Lung (tissue), 12 donors: ENCODE results near the gene ISOC1. TPM values are rescaled to one million over a fixed set of nuclear protein-coding genes. Genes with fewer than 3 reads are reported as not detected.

Experiments used
- ATAC-seq: fragments of 200-7000 bp; cut with Tn5 transposase; one replicate; pipeline ENCODE4 v1.9.1; 2020; ENCODE audit warnings: moderate number of reproducible peaks; ENCODE audit not compliant: insufficient read depth, low FRiP score
- DNase-seq, 3 donors: peaks; one replicate each; pipeline ENCODE4 v3.0.0-alpha.2; 2013 to 2017
- H3K27ac ChIP-seq, 2 donors: one replicate each; pipeline ENCODE4 v1.5.1; 2013; ENCODE audit warnings: mild to moderate bottlenecking in 2 of 2, moderate library complexity in 2 of 2, control low read depth in 1 of 2, inconsistent platforms in 1 of 2, low read depth in 1 of 2, low read length in 1 of 2
- H3K27me3 ChIP-seq, 3 donors: one replicate each; pipeline ENCODE4 v1.5.1; 2013; ENCODE audit warnings: low read length in 2 of 3; ENCODE audit not compliant: control insufficient read depth in 3 of 3, insufficient read depth in 3 of 3
- H3K36me3 ChIP-seq, 4 donors: one replicate each; pipeline ENCODE4 v1.5.1; 2013; ENCODE audit warnings: low read length in 4 of 4, mild to moderate bottlenecking in 1 of 4, moderate library complexity in 1 of 4; ENCODE audit not compliant: control insufficient read depth in 4 of 4, insufficient read depth in 4 of 4
- H3K4me1 ChIP-seq, 5 donors: one replicate each; pipeline ENCODE4 v1.5.1; 2013; ENCODE audit warnings: low read length in 5 of 5, mild to moderate bottlenecking in 2 of 5, moderate library complexity in 1 of 5; ENCODE audit not compliant: control insufficient read depth in 5 of 5, insufficient read depth in 5 of 5
- H3K4me3 ChIP-seq: one replicate; pipeline ENCODE4 v1.5.1; 2013; ENCODE audit warnings: mild to moderate bottlenecking, control low read depth, moderate library complexity
- H3K9ac ChIP-seq, 2 donors: one replicate each; pipeline ENCODE4 v1.5.1; 2013; ENCODE audit warnings: low read length in 2 of 2, control low read depth in 1 of 2; ENCODE audit not compliant: insufficient read depth in 1 of 2
- H3K9me3 ChIP-seq, 4 donors: one replicate each; pipeline ENCODE4 v1.5.1; 2013; ENCODE audit warnings: low read length in 3 of 4, mild to moderate bottlenecking in 1 of 4, moderate library complexity in 1 of 4; ENCODE audit not compliant: control insufficient read depth in 4 of 4, insufficient read depth in 3 of 4
- CTCF ChIP-seq: IDR thresholded peaks from 2 replicates; pipeline ENCODE4 v1.5.1; 2012; ENCODE audit warnings: mild to moderate bottlenecking; ENCODE audit errors: control extremely low read depth, extremely low read depth
- WGBS, 2 donors: extraction: QIAGEN DNeasy Blood & Tissue Kit; methylation state at CpG; one replicate each; pipeline ENCODE4 v1.1.7; 2013; 5-methylcytosine and 5-hydroxymethylcytosine counted together
- polyA plus RNA-seq, 2 donors: library from polyadenylated mRNA; stranded (reverse); fragments of 200-250 nt; gene quantifications; one replicate each; pipeline ENCODE4 v1.2.1, GENCODE V29; 2013
- total RNA-seq, 2 donors: library from RNA; depleted of rRNA in 1 of 2; stranded (reverse); fragments of >200 nt in 1 of 2; gene quantifications; one replicate each; pipeline ENCODE4 v1.2.1, GENCODE V29; 2014 to 2021
- donor health status: control.
- donor health status: control.
- donor health status: Bipolar disorder and iron deficiency.
- donor health status: healthy.
- donor health status: DM: yes; HTN: yes; CAD: no.

Gene ISOC1
- total and polyA plus RNA-seq, 4 donors: 13.4 to 34.8 (median 17.6) TPM

- DNase-seq (no peak), ATAC-seq (no peak)
- Histone ChIP-seq H3K9me3 (no peaks in the 10 kb centered on the region), H3K27me3 (no peaks in the 10 kb centered on the region), H3K27ac (peak overlapping the region in 1 of 2 donors; percentile 76), H3K36me3 (no peaks in the 10 kb centered on the region), H3K4me3 (no peak overlapping the region), H3K9ac (no peak overlapping the region), H3K4me1 (peaks cover 5 to 38% (median 10%) of the 10 kb centered on the region in 5 donors)
- TF ChIP-seq CTCF: no peak
- 71 to 82% methylated on average over 8 of the region's 8 CpGs for WGBS, 2 donors
These were observed 1.9 kb downstream of the ISOC1 start for GRCh38 chr5:129096382-129096991.

- H3K9ac ChIP-seq: no peak overlapping the region
- peak overlapping the region in 1 of 2 donors; percentile 80 for H3K27ac ChIP-seq
- peaks cover 5 to 43% (median 21%) of the 10 kb centered on the region in 5 donors for H3K4me1 ChIP-seq
- TF ChIP-seq CTCF: no peak
- ATAC-seq (no peak), DNase-seq (no peak)
- 72 to 88% methylated on average over 11 of the region's 11 CpGs for WGBS, 2 donors
- H3K36me3 ChIP-seq: no peaks in the 10 kb centered on the region
- no peak overlapping the region for H3K4me3 ChIP-seq
- no peaks in the 10 kb centered on the region for H3K9me3 ChIP-seq
- H3K27me3 ChIP-seq: no peaks in the 10 kb centered on the region
These were observed 3.1 kb downstream of the ISOC1 start for GRCh38 chr5:129097498-129098296.

- Histone ChIP-seq H3K9ac (no peak overlapping the region), H3K9me3 (no peaks in the 10 kb centered on the region), H3K4me1 (peaks cover 5 to 43% (median 24%) of the 10 kb centered on the region in 5 donors), H3K27me3 (no peaks in the 10 kb centered on the region), H3K27ac (peak overlapping the region in 1 of 2 donors; percentile 80), H3K4me3 (no peak overlapping the region), H3K36me3 (no peaks in the 10 kb centered on the region)
- WGBS, 2 donors: 29 to 61% methylated on average over 3 of the region's 3 CpGs
- ATAC-seq (no peak), DNase-seq (no peak)
- no peak for TF ChIP-seq CTCF
These were observed 4.1 kb downstream of the ISOC1 start for GRCh38 chr5:129098488-129099183.
